ENCODE measurements around the gene RAF1. TPM values are rescaled to one million over a fixed set of nuclear protein-coding genes. Genes with fewer than 3 reads are reported as not detected.
A peak's percentile ranks its signal among the peaks of the same experiment; 100 is the strongest.
"Not testable (repeated sequence)": the region's sequence is repeated elsewhere in the genome, so short reads cannot be mapped to it uniquely, and the experiment has no call there.

Gene RAF1
- total RNA-seq, 1 donor from 2014 or later: 89.7 TPM

GRCh38 chr3:12695112-12695511 is 31.2 kb upstream of the RAF1 start:
- Mint-ChIP-seq H3K27ac (no peak overlapping the region), H3K9me3 (no peaks in the 10 kb centered on the region), H3K27me3 (ENCODE audit: low read depth) (no peaks in the 10 kb centered on the region), H3K4me3 (ENCODE audit: low read depth) (no peak overlapping the region), H3K4me1 (ENCODE audit: low read depth) (no peaks in the 10 kb centered on the region), H3K36me3 (ENCODE audit: low read depth) (no peaks in the 10 kb centered on the region)
- DNase-seq (ENCODE audit: low spot score): no peak
- intact Hi-C loops (cut with micrococcal nuclease): no loop called here

GRCh38 chr3:12692444-12692843 is 28.5 kb upstream of the RAF1 start:
- Mint-ChIP-seq H3K4me3 (ENCODE audit: low read depth) (no peak overlapping the region), H3K27me3 (ENCODE audit: low read depth) (no peaks in the 10 kb centered on the region), H3K4me1 (ENCODE audit: low read depth) (no peaks in the 10 kb centered on the region), H3K9me3 (no peaks in the 10 kb centered on the region), H3K36me3 (ENCODE audit: low read depth) (no peaks in the 10 kb centered on the region), H3K27ac (no peak overlapping the region)
- intact Hi-C loops (cut with micrococcal nuclease): no loop called here
- no peak for DNase-seq (ENCODE audit: low spot score)

- intact Hi-C loops (cut with micrococcal nuclease): no loop called here
- no peak overlapping the region for H3K4me3 Mint-ChIP-seq (ENCODE audit: low read depth)
- H3K27ac Mint-ChIP-seq: no peak overlapping the region
- no peaks in the 10 kb centered on the region for H3K4me1 Mint-ChIP-seq (ENCODE audit: low read depth)
- H3K27me3 Mint-ChIP-seq (ENCODE audit: low read depth): no peaks in the 10 kb centered on the region
- no peaks in the 10 kb centered on the region for H3K9me3 Mint-ChIP-seq
- no peak for DNase-seq (ENCODE audit: low spot score)
- H3K36me3 Mint-ChIP-seq (ENCODE audit: low read depth): no peaks in the 10 kb centered on the region
Measured at GRCh38 chr3:12689997-12690711, 26.2 kb upstream of the RAF1 start.

- no peaks in the 10 kb centered on the region for H3K9me3 Mint-ChIP-seq
- H3K27me3 Mint-ChIP-seq (ENCODE audit: low read depth): no peaks in the 10 kb centered on the region
- no peaks in the 10 kb centered on the region for H3K4me1 Mint-ChIP-seq (ENCODE audit: low read depth)
- intact Hi-C loops (cut with micrococcal nuclease): no loop called here
- H3K27ac Mint-ChIP-seq: no peak overlapping the region
- no peak for DNase-seq (ENCODE audit: low spot score)
- H3K36me3 Mint-ChIP-seq (ENCODE audit: low read depth): no peaks in the 10 kb centered on the region
- no peak overlapping the region for H3K4me3 Mint-ChIP-seq (ENCODE audit: low read depth)
Measured at GRCh38 chr3:12687948-12688347, 24.0 kb upstream of the RAF1 start.

- Mint-ChIP-seq H3K27me3 (ENCODE audit: low read depth) (no peaks in the 10 kb centered on the region), H3K9me3 (no peaks in the 10 kb centered on the region), H3K4me3 (ENCODE audit: low read depth) (no peak overlapping the region), H3K4me1 (ENCODE audit: low read depth) (peaks cover 4% of the 10 kb centered on the region), H3K27ac (no peak overlapping the region), H3K36me3 (ENCODE audit: low read depth) (no peaks in the 10 kb centered on the region)
- DNase-seq (ENCODE audit: low spot score): no peak
- intact Hi-C loops (cut with micrococcal nuclease): no loop called here
Measured at GRCh38 chr3:12686096-12686495, 22.2 kb upstream of the RAF1 start.

- Mint-ChIP-seq H3K9me3 (no peaks in the 10 kb centered on the region), H3K36me3 (ENCODE audit: low read depth) (no peaks in the 10 kb centered on the region), H3K4me3 (ENCODE audit: low read depth) (no peak overlapping the region), H3K4me1 (ENCODE audit: low read depth) (peaks cover 4% of the 10 kb centered on the region), H3K27me3 (ENCODE audit: low read depth) (peaks cover 2% of the 10 kb centered on the region), H3K27ac (no peak overlapping the region)
- intact Hi-C loops (cut with micrococcal nuclease): no loop called here
- no peak for DNase-seq (ENCODE audit: low spot score)
Measured at GRCh38 chr3:12681943-12682390, 18.1 kb upstream of the RAF1 start.

- no peak for DNase-seq (ENCODE audit: low spot score)
- Mint-ChIP-seq H3K4me1 (ENCODE audit: low read depth) (peaks cover 4% of the 10 kb centered on the region), H3K4me3 (ENCODE audit: low read depth) (no peak overlapping the region), H3K27me3 (ENCODE audit: low read depth) (peaks cover 2% of the 10 kb centered on the region), H3K36me3 (ENCODE audit: low read depth) (no peaks in the 10 kb centered on the region), H3K9me3 (no peaks in the 10 kb centered on the region), H3K27ac (peak overlapping the region; percentile 53)
- intact Hi-C loops (cut with micrococcal nuclease): no loop called here
Measured at GRCh38 chr3:12681089-12681942, 17.4 kb upstream of the RAF1 start.

- Mint-ChIP-seq H3K9me3 (no peaks in the 10 kb centered on the region), H3K4me1 (ENCODE audit: low read depth) (peaks cover 4% of the 10 kb centered on the region), H3K27me3 (ENCODE audit: low read depth) (peaks cover 2% of the 10 kb centered on the region), H3K27ac (no peak overlapping the region), H3K36me3 (ENCODE audit: low read depth) (no peaks in the 10 kb centered on the region), H3K4me3 (ENCODE audit: low read depth) (no peak overlapping the region)
- intact Hi-C loops (cut with micrococcal nuclease): no loop called here
- DNase-seq (ENCODE audit: low spot score): no peak
Measured at GRCh38 chr3:12679468-12679867, 15.6 kb upstream of the RAF1 start.

- Mint-ChIP-seq H3K27me3 (ENCODE audit: low read depth) (peaks cover 2% of the 10 kb centered on the region), H3K4me3 (ENCODE audit: low read depth) (no peak overlapping the region), H3K36me3 (ENCODE audit: low read depth) (no peaks in the 10 kb centered on the region), H3K9me3 (no peaks in the 10 kb centered on the region), H3K4me1 (ENCODE audit: low read depth) (peaks cover 4% of the 10 kb centered on the region), H3K27ac (no peak overlapping the region)
- intact Hi-C loops (cut with micrococcal nuclease): no loop called here
- DNase-seq (ENCODE audit: low spot score): no peak
Measured at GRCh38 chr3:12677616-12678015, 13.7 kb upstream of the RAF1 start.

- no peaks in the 10 kb centered on the region for H3K36me3 Mint-ChIP-seq (ENCODE audit: low read depth)
- H3K9me3 Mint-ChIP-seq: no peaks in the 10 kb centered on the region
- H3K4me1 Mint-ChIP-seq (ENCODE audit: low read depth): no peaks in the 10 kb centered on the region
- H3K27ac Mint-ChIP-seq: no peak overlapping the region
- H3K4me3 Mint-ChIP-seq (ENCODE audit: low read depth): no peak overlapping the region
- intact Hi-C loops (cut with micrococcal nuclease): no loop called here
- DNase-seq (ENCODE audit: low spot score): no peak
- peaks cover 4% of the 10 kb centered on the region for H3K27me3 Mint-ChIP-seq (ENCODE audit: low read depth)
Measured at GRCh38 chr3:12675115-12675810, 11.3 kb upstream of the RAF1 start.

GRCh38 chr3:12673956-12674736 is 10.2 kb upstream of the RAF1 start:
- H3K4me1 Mint-ChIP-seq (ENCODE audit: low read depth); H3K36me3 Mint-ChIP-seq (ENCODE audit: low read depth); intact Hi-C loops (cut with micrococcal nuclease); H3K27me3 Mint-ChIP-seq (ENCODE audit: low read depth); H3K9me3 Mint-ChIP-seq; H3K4me3 Mint-ChIP-seq (ENCODE audit: low read depth); DNase-seq (ENCODE audit: low spot score); H3K27ac Mint-ChIP-seq: not testable (repeated sequence)

- Mint-ChIP-seq H3K4me1 (ENCODE audit: low read depth) (no peaks in the 10 kb centered on the region), H3K36me3 (ENCODE audit: low read depth) (no peaks in the 10 kb centered on the region), H3K27ac (no peak overlapping the region), H3K4me3 (ENCODE audit: low read depth) (no peak overlapping the region), H3K27me3 (ENCODE audit: low read depth) (peaks cover 2% of the 10 kb centered on the region), H3K9me3 (no peaks in the 10 kb centered on the region)
- no peak for DNase-seq (ENCODE audit: low spot score)
- intact Hi-C loops (cut with micrococcal nuclease): no loop called here
Measured at GRCh38 chr3:12671120-12671450, 7.2 kb upstream of the RAF1 start.

Data from activated T-helper 2 cell treated with anti-CD3 and anti-CD28 coated beads, Interferon-gamma antibody, Interleukin-2, Interleukin-4, amounts not matched to agents 10 μg/mL and 5 μg/mL and 100 μg/mL, durations not matched to agents 14 hours and 24 hours and 36 hours (primary cell).